Measurements from ENCODE around the gene ZNF215. TPM values are rescaled to one million over a fixed set of nuclear protein-coding genes. Genes with fewer than 3 reads are reported as not detected.
"Not testable (repeated sequence)": the region's sequence is repeated elsewhere in the genome, so short reads cannot be mapped to it uniquely, and the experiment has no call there.

Gene ZNF215
- total RNA-seq: 5.4 TPM in 2 replicates

DNA sequence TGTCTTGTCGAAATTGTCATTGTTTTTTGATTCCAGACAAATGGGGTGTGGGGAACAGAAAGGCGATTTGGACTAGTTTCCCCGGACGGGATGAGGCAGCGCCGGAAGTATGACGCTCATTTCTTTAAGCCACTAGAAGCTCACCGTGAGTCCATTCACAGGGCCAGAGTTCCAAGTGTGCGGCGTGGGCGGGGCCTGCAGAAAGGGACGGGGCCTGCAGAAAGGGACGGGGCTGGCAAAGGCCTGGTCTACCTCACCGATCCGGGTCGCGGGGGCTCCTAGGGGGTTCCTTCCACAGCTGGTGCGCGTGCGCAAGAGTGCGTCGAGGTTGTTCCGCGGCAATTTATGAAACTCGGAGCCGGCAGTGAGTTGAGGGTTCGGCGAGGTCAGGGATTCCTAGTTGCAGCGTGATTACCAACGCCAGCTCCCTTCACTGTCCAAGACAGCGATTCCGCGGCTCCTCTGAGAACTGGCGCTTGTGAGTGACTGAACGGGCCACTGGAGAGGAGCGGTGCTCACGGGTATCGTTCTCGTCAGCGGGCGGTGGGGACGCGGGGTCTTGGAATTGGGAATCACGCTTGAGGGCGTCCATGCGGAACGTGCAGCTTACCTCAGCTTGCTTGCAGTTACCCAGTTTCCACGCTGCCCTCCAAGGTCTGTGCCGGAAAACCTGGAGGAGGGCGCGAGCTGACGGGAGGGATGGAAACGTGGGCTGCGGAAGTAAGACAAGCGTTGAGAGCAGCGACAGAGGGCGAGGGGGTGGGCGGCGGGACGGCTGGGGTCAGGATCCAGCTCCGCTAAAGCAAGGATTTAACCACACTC, at the start of gene ZNF215:
TSS of gene ZNF215 (plus strand) at position 219 of the 822 bp plus-strand sequence. CDS start 5,847 bp downstream, outside the sequence.
- peak; percentile 72 for DNase-seq (ENCODE audit: low read depth)

DNA sequence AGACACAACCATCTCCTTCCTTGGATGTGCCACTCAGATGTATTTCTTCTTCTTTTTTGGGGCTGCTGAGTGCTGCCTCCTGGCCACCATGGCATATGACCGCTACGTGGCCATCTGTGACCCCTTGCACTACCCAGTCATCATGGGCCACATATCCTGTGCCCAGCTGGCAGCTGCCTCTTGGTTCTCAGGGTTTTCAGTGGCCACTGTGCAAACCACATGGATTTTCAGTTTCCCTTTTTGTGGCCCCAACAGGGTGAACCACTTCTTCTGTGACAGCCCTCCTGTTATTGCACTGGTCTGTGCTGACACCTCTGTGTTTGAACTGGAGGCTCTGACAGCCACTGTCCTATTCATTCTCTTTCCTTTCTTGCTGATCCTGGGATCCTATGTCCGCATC, 49.3 kb upstream of the ZNF215 start:
- no peak for DNase-seq (ENCODE audit: low read depth)

DNA sequence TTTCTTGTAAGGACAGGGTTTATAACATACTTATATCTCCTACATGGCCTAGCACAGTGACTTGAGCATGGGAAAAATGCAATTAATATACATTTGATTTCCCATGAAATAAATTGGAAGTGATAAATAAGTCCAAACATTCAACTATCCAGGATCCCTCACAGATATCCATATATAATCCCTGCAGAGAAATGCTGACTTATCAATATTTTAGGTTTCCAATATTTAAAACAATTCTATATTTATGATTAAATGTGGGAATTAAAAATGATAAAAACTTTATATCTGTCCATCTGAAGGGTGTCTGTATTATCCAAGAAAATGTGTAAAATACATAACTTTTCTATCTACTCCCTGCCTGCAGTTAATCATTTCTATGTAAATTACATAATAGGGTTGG, 43.5 kb upstream of the ZNF215 start:
- no peak for DNase-seq (ENCODE audit: low read depth)

DNA sequence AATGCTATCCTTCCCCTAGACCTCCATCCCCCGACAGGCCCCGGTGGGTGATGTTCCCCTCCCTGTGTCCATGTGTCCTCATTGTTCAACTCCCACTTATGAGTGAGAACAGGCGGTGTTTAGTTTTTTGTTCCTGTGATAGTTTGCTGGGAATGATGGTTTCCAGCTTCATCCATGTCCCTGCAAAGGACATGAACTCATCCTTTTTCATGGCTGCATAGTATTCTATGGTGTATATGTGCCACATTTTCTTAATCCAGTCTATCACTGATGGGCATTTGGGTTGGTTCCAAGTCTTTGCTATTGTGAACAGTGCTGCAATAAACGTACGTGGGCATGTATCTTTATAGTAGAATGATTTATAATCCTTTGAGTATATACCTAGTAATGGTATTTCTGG, 38.5 kb upstream of the ZNF215 start:
- DNase-seq (ENCODE audit: low read depth): not testable (repeated sequence)

DNA sequence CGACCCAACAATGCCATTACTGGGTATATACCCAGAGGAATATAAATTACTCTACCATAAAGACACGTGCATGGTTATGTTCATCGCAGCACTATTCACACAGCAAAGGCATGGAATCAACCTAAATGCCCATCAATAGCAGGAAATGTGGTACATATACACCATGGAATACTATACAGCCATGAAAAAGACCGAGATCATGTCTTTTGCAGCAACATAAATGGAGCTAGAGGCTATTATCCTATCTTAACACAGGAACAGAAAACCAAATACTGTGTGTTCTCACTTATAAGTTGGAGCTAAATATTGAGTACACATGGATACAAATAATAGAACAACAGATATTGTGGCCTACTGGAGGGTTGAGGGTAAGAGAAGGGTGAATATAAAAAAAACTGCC, 37.4 kb upstream of the ZNF215 start:
- DNase-seq (ENCODE audit: low read depth): no peak

DNA sequence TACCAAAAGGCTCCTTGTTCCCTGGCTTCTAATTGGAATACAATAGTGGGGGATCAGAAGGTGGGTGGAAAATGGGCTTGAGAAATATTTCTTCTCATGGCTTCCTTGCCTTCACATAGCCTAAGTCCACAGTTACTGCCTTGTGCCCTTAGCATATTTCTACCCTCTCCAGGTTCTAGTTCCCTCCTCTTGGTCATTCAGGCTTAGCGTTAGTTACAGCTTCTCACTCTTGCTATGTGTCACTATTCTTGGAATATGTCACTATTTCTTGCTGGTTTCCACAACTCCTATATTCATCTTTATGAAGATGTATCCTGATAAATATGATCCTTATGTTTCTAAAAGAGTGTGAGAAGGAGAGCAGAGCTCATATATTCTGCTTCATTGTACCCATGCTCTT, 36.4 kb upstream of the ZNF215 start:
- no peak for DNase-seq (ENCODE audit: low read depth)

DNA sequence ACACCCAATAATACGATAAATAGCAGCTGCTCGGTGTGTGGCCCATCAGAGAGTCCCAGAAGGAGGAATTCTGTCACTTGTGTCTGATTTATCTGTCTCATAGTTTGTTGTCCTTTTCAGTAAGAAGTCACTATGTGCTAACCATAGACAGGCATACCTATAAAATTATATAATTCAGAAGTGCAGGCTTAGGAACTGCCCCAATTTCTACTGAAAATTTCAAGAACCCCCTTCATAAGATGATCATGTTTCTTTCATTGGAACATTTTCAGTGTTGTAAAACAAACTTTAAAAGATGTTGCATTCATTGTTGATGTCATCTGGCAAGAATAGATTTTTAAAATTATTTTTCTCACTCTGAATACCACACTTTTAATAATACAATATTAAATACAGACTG, 33.8 kb upstream of the ZNF215 start, which contains the start of gene OR2D2:
TSS of gene OR2D2 (minus strand) at position 101 of the 400 bp plus-strand sequence. CDS start at position 101, 0 bp downstream.
- no peak for DNase-seq (ENCODE audit: low read depth)

DNA sequence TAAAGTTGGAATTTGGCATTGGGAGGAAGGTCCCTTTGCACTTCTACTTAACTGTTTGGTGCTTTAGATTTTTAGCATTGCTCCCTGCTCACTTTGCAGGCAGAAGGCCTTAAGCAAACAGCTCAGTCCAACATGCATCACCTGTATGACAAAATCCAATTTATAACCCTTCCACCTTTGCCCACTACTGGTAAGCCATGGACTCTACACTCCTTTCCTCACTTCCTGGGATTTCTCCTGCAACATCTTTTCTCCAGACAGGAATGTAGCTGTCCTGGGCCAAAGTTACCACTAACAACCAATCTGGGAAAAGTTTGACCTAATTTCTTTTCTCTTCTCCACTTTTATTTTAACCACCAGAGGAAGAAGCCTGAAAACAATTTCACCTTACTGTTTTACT, 32.1 kb upstream of the ZNF215 start:
- DNase-seq (ENCODE audit: low read depth): no peak

DNA sequence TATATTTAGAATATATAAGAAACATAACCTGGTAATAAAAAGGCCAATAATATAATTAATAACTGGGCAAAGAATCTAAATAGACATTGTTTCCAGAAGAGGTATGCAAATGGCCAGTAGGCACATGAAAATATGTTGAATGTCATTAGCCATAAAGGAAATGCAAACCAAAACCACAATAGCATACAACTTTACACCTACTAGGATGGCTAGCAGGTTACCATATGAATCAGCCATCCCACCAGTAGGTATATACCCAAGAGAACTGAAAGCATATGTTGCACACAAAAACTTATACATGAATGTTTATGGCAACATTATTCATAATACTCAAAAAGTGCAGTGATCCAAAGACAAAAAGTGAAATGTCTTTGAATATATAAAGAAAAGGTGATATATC, 31.2 kb upstream of the ZNF215 start:
- no peak for DNase-seq (ENCODE audit: low read depth)

DNA sequence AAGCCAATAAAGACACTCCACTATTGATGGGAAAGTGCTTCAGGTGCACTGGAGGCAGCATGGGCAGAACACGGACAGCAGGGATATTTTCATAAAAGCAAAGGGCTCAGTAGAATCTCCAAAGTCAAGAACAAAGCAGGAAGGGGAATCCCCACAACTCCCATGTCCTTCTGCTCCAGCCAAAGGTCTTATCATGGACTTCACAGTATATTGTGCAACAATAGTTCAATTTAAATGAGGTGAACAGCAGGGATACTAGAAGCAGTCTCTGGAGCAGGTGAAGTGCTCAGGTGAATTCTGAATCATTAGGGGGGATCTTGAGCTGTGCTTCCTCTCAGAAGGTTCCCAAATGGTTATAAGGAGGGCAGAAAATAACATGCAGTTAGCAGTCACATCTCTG, 27.3 kb upstream of the ZNF215 start:
- DNase-seq (ENCODE audit: low read depth): no peak

DNA sequence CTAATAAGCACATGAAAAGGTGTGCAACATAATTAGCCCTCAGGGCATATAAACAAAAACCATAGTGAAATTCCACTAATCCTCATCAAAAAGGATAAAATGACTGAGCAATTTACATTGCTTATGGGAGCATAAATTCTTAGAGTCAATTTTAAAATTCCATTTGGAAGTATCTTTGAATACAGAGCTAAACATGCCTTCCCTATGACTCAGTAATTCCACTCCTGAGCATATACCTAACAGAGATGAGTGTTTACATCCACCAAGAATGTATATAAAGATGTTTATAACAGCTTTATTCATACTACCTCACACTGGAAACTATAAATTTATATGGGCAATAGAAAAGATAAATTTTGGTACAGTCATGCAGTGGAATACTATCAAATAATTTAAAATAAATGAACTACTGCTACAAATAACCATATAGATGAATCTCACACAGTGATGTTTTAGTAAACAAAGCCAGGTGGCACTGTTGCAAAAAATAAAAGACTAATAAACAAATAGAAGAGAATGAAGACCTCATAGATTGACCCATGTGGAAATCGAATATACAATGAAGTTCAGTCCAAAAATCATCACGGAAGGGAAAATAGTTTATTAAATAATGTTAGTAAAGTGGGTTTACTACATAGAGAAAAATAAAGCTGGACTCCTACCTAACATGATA, 25.8 kb upstream of the ZNF215 start:
- DNase-seq (ENCODE audit: low read depth): no peak

DNA sequence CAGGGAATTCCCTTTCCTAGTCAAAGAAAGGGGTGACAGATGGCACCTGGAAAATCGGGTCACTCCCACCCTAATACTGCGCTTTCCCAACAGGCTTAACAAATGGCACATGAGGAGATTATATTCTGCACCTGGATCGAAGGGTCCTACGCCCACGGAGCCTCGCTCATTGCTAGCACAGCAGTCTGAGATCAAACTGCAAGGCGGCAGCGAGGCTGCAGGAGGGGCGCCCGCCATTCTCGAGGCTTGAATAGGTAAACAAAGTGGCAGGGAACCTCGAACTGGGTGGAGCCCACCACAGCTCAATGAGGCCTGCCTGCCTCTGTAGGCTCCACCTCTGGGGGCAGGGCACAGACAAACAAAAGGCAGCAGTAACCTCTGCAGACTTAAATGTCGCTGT, 21.4 kb upstream of the ZNF215 start:
- not testable (repeated sequence) for DNase-seq (ENCODE audit: low read depth)

DNA sequence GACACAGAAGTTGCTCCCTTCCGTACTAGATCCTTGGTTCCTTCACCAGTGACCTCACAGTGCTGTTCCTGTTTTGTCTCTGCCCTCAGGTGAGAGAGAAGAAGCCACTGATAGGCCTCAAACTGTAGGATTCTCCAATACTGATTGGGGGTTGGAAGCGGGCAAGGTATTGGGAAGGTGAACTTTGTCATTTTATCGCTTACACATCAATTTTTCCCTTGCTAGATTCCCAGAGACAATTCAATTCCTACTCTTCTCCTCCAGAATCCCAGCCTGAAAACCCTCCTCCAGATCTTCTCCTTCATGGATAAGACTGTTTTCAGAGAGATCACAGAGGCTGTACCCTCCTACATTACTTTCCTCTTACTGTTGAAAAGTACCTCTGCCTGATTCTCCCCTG, 14.8 kb upstream of the ZNF215 start:
- no peak for DNase-seq (ENCODE audit: low read depth)

DNA sequence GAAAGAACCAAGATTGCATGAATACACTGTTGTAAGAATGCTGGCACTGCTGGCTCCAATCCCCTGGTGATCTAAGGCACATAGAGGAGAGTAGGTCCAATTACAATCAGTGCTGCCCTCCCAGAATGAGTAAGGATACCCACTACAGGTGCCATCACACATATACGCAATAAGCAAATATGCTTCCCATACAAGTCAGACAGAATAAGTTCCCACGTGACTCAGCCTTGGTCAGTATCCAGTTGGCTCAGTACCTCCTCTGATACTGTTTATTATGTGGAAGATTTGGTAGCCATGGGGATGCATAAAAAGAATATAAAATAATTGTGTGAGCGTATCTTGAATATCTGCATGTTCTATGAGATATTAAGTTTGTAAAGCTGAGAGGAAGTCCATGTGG, 14.3 kb upstream of the ZNF215 start:
- no peak for DNase-seq (ENCODE audit: low read depth)

DNA sequence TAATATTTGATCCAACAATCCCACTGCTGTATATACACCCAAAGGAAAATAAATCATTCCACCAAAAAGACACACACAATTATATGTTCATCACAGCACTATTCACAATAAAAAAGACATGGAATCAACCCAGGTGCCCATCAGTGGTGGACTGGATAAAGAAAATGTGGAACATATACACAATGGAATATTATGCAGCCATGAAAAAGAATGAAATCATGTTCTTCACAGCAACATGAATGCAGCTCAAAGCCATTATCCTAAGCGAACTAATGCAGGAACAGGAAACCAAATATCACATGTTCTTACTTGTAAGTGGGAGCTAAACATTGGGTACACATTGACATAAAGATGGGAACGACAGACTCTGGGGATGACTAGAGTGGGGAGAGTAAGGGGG, 6.5 kb upstream of the ZNF215 start:
- DNase-seq (ENCODE audit: low read depth): no peak

DNA sequence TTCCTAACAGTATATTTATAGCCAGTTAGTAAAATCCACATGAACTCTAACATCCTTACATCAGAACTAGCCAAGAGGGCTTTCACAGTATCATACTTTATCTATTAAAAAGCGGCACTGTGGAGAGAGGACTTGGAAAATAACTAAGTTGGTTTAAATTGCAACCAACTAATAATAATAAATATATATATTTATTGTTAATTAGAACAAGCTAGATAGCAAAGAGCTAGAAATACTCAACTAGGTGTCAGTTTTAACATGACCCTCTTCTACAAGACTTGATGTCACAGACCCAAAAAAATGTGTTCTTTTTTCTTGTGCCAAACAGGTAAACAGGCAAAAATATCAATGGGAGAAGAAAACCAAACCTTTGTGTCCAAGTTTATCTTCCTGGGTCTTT, 5.5 kb upstream of the ZNF215 start, which contains the start of gene OR2D3:
TSS of gene OR2D3 (plus strand) at position 301 of the 400 bp plus-strand sequence. CDS start at position 301, 0 bp downstream.
- DNase-seq (ENCODE audit: low read depth): no peak

DNA sequence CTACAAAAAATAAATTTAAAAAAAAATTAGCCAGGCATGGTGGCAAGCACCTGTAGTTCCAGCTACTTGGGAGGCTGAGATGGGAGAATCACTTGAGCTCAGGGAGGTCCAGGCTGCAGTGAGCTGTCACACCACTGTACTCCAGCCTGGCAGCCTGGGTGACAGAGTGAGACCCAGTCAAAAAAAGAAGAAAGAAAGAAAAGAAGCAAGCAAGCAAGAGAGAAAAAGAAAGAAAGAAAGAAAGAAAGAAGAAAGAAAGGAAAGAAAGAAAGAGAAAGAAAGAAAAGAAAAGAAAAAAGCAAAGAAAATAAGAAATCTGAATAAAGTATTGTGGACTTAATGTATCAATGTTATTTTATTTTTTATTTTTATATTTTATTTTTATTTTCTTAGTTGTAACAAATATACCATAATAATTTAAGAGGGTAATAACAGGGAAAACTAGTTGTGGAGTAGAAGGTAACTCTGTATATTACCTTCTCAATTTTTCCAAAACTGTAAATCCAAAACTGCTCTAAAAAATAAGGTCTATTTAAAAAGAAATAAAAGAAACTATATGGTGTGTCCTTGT, 1.1 kb upstream of the ZNF215 start:
- no peak for DNase-seq (ENCODE audit: low read depth)

DNA sequence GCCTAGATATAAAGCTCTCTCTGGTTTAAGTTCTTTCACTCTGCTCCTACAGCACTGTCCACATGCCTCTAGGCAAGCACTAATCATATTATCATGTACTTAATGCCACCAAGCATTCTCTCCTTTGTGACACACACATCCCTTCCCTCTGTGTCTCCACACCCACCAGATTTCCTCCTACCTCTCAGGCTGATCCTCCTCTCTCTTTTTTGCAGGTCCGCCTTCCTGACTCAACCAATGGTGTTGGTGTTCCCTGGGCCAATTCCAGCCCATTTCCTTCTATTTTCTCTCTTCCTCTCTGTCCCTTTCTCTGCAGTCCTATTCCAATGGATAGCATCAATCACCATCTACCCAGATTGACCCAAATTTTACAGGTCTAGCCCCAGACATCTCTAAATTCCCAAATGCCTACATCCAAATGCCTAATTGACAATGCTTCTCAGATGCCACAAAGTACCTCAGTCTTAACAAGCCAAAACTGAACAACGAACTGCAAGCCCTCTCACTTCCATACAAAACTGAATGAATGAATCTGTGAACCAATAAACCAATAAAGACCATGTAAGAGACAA, 504 bp upstream of the ZNF215 start:
- peak; percentile 11 for DNase-seq (ENCODE audit: low read depth)

DNA sequence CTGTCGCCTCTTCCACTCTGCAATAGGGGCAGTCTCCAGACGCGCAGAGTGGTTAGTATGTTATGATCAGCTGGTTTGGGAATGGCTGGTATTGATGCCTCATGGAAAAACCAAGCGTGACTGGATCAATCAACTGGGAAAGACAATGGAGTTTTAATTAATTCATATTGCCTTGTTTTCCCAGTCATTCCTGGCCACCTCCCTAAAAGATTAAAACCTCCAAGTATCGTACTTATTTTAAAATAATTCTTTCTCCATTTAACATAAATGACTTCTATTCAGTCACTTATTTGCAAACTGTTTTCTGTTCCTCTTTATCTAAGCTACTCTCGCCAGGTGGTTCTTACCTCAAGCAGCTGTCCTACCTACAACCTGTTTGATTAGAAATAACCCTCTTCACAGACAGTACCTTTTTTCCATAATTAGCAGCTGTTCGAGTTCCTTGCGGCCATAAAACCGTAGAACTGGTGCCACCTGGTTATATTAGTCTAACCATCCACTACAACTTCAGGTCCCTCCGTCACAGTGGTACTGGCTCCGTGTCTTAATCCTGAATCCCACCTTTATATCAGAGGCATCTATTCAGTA, 898 bp downstream of the ZNF215 start:
- no peak for DNase-seq (ENCODE audit: low read depth)

DNA sequence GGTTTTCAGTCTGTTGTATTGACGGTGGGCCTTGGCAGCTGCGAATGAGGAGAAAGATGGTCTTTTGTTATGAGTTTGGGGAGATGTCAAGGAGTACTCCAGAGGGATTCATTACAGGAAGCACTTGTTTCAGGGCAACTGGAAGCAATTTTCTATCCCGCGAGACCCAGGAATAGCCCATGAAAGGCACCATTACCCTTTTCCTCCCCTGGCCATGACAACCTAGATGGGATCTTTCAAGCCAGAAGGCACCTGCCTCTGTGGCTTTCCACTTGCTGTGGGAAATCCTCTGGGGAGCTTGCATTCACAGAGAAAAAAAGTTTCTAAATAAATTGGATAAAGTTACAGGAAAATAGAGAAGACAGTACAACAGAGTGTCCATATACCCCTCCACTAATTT, 2.7 kb downstream of the ZNF215 start:
- DNase-seq (ENCODE audit: low read depth): no peak

DNA sequence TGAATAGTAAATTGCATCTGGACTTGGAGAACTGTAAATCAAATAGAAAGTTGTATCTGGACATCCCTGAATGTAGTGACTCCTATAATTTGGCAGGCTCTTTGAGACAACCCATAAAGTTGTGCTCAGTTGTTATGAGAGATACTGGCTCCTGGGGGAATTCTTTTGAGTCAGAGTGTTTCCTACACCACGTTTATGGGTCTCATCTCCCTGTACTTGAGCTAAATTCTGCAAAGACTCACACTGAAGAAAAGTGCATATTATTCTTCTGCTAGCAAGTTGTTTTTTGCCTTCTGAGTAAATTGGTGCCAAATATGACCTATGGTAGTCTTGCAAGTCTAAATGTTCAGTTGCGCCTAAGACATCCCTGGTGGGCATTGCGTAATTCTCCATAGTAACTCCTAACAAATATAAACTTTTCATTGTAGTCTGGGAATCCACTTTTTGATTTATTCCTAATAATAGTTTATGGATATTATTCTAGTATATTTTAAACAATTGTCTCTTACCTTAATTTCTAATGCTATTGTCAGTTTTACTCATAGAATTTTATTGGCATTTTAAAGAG, 5.0 kb downstream of the ZNF215 start:
- DNase-seq (ENCODE audit: low read depth): no peak

DNA sequence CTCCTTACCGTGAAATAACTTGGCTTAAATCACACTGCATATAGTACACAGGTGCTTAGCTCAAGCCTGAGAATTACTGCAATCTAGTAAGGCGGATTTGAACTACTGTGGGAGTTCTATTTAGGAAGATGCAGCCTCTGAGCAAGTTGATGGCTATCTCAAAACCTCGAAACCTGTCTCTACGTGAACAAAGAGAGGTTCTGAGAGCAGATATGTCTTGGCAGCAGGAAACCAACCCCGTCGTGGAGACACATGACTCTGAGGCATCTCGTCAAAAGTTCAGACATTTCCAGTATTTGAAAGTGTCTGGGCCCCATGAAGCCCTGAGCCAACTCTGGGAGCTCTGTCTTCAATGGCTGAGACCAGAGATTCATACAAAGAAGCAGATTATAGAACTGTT, 5.9 kb downstream of the ZNF215 start:
- DNase-seq (ENCODE audit: low read depth): no peak
